NCI-H2081 (cell line): ENCODE measurements around the gene CEACAM18.
A peak's percentile ranks its signal among the peaks of the same experiment; 100 is the strongest.
"Not testable (repeated sequence)": the region's sequence is repeated elsewhere in the genome, so short reads cannot be mapped to it uniquely, and the experiment has no call there.

Experiments used
- DNase-seq, 2 experiments: peaks; one replicate each; lab custom pipeline; 2025; lab: John Stamatoyannopoulos, UW

Gene CEACAM18

DNA sequence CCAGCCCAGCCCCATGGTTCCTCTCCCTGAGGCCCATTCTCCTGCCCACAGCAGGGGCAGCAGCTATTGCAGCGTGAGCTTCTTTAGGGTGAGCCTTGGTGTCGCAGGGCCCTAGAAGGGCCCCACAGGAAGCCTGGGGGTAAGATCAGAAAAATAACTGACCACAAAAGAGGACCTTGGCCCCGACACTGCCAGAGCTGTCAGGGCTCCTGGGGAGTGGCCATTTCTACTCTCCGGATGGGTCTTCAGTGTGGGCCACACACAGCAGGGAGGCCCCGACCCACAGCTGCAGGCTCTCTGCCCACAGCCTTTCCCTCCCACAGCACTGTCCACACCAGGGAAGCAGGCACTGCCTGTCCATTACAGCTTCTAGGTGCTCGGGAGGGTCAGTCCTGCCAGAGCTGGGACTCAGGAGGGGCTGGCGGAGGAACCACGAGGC is 16.6 kb upstream of the CEACAM18 start:
- no peak for DNase-seq

DNA sequence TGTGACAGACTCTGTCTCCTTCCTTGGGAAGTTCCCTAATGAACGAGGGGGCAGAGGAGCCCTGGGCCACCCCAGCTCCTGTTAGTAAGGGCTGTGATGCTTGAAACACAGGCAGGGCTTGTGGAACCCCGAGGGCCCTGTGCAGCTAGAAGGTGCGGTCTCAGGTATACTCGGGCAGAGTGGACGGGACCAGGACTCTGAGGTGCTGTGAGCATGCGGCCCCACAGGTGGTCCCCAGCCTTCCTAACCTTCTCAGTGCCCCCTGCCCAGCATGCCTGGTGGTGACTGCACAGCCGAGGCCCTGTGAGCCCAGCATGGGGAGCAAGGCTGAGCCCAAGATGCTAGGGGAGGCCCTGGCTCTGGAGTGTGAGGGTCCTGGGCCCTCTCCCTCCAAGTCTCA is 16.1 kb upstream of the CEACAM18 start:
- DNase-seq: no peak

DNA sequence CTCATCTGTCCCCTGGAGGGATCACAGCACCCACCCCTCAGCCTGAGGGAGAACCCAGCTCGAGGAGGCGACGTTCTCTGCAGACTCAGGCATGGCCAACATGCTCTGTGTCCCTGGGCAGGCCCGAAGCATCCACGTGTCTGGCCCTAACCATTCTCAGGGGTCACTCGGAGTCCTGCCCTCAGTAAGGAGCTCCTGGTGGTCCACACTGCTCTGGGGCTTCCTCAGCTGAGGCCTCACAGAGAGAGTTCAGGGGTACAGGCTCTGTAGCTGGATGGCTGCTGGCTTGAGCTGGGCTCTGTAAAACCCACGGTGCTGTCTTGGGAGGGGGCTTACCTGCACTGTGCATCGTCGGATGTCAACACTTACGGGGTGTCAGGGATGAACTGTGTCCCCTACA is 15.7 kb upstream of the CEACAM18 start:
- DNase-seq: no peak

DNA sequence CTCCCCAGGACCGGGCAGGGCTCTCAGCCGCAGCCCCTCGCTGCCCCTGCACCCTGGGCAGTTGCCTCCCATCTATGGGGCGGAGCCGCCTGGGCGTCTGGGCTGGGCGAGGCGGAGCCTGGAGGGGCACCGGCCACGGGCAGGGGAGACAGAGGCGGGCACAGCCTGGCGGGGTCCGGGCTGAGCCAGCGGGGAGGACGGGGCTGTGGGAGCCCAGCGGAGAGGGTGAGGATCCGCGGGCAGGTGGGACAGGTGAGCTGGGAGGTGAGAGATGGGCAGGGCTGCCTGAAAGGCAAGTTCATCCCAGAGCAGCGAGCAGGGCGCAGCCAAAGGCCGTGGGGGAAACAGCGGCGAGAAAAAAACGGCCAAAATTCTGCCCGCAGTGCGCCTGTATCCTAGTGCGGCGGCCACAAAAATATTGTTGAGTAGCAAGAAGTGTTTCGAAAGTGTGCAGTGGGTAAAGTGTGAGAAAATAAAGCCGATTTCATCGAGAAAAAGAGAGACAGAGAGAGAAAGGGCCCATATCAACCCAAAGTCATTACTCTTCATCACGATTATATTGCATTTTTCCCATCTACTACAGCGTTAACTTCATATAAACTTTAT is 14.3 kb upstream of the CEACAM18 start:
- not testable (repeated sequence) for DNase-seq

DNA sequence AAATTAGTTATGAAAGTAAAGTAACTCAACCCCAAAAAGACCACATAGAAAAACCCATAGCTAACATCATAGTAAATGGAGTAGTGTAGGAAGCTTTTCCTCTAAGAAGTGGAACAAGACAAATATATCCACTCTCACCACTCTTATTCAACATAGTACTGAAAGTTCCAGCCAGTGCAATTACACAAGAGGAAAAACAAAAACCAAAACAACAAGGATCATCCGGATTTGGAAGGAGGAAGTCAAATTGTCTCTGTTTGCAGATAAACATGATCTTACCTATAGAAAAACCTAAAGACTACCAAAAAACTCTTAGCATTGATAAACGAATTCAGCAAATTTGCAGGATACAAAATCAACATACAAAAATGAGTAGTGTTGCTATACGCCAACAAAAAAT is 11.6 kb upstream of the CEACAM18 start:
- no peak for DNase-seq

DNA sequence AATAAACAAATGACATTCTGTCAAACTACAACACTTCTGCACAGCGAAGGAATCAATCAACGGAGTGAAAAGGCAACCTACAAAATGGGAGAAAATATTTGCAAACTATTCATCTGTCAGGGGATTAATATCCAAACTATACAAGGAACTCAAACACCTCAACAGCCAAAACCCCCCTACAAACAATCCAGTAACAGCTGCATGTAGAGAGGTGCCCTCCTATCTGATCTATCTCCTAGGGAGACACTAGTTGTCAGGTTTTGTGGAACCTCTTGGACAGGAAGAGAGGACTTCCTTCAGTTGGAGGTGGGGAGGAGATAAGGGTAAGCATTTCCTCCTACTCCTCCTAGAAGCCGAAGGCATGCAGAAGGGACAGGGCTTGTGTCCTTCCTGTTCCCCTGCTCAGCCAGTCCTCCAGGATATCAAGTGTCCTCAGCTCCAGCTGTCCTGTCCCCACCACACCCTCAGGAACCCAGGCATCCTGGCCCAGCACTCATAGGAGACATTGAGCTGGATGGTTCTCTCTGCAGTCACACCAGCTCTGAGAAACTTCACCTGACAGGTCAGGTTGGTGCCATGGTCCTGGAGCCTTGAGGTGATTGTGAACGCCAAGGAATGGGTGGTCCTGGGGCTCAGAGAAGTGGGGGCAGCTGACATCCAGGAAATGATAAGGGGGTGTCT is 10.3 kb upstream of the CEACAM18 start:
- DNase-seq: no peak

DNA sequence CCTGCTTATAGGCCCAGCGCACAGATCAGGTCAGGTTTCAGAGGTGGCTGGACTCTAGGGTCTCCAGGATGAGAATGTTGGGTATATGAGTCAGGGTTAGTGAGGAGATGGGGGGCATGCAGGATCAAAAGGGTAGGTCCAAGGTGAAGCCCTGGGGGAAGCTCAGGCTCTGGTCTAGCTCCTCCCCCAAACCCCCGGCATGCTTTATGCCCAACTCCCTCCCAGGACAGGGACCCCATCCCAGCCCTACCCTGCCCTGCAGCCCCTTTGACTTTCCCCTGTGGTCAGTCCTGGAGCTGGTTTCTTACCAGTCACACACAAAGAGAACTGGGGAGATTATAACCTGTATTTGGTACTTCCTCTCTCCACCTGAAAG is 9.8 kb upstream of the CEACAM18 start:
- DNase-seq: no peak

DNA sequence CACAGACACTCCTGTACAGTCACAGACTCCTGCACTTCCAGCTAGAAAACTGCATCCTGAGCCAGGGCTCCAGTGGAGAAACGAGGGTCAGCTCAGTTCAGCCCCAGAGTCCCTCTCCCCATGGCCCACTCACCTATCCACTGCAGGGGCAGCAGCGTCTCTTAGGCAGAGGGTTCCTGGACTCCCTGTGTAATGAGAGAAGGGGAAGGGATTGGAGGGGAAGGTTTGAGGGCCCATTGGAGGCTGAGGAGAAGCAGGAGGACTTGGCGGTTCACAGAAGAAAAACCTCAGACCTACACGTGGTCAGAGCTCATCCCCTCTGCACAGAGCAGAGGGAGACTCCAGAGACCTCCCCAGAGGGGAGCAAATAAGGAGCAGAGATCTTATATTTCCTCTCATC is 9.2 kb upstream of the CEACAM18 start:
- no peak for DNase-seq

DNA sequence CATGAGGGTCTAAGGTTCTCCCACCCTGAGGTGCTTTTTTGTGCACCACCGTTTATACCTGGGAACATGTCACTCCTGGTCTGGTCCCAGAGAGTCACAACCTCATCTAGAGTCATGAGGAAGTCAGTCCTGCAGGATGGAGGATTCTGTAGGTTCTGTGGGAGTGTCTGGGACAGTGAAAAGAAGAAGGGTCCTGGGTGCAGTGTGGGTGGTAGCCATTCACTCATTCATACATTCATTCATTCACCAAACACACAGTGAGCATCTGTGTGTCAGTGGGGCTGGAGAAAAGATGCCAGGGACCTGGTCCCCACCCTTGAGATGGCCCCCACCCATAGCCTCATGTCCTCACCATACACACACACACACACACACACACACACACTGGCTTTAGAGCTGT is 8.7 kb upstream of the CEACAM18 start:
- no peak for DNase-seq

DNA sequence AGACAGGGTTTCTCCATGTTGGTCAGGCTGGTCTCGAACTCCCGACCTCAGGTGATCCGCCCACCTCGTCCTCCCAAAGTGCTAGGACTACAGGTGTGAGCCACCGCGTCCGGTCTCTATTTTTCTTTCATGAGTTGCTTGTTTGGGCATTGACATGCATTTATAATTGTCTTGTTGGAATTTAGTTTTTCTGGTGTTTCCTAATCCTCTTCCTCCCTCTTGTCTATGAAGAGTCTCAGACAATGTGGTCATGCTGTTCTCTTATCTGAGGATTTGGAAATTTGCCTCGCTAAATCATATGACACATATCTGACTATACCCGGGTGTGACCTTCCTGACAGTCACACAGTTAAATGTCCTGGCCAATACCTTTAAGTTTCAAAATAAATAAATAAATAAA is 7.4 kb upstream of the CEACAM18 start:
- DNase-seq: no peak

DNA sequence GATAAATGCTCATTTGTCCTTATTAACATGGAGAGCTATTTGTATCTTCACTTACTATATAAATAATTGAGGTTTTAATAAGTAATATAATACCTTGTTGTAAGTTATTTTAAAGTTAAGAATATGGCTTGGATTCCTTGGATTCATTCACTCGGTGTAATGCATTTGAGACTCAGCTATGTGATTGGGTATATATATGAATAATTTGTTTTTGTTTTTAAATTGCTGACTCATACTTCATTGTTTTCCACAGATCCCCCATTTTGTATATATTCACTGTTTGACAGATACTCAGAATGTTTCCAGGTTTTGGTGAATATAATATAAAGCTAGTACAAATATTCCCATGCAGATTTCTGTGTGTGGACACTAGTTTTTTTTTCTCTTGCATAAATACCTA is 6.8 kb upstream of the CEACAM18 start:
- no peak for DNase-seq

DNA sequence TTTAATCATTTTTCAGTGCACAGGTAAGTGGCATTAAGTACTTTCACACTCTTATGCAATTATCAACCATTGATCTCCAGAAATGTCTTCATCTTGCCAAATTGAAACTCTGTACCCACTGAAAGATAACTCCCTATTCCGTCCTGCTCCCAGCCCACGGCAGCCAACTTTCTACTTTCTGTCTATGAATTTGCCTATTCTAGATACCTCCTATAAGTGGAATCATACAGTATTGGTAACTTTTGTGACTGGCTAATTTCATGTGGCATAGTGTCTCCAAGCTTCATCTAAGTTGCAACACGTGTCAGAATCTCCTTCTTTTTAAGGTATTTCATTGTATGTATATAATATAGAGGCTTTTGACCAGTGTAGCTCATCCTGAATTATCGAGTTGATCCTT is 5.7 kb upstream of the CEACAM18 start:
- no peak for DNase-seq

DNA sequence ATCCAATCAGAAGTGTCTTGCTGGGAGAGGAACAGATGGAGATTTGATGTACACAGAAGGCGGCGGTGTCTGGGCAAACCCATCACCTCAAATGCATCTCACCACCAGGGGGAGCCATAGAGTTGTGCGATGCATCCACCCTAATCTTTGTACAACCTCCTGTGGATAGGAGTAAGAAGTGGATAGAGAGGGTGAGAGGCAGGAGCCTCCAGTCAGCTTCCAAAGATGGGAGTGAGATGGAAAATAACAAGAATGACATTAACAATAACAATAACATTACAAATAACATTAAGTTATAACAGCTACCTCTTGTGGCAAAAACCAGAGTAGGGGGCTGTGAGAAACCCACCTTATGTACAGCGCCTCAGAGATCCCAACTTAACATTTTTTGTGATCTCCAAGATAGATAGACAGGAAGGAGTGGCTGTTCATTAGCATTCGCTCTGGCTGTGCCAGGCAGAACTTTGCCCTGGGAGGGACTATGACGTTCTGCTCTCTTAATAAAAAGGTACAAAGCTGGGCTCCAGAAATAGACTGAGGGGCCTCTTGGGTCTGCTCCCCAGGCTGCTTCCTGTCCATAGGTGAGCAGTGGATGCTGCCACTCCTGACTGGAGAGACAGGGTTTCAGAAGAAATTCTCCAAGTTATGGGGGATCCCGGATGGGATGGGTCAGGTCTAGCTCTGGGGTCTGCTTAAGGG is 5.2 kb upstream of the CEACAM18 start:
- DNase-seq: peak in 1 of 2 experiments; percentile 1

DNA sequence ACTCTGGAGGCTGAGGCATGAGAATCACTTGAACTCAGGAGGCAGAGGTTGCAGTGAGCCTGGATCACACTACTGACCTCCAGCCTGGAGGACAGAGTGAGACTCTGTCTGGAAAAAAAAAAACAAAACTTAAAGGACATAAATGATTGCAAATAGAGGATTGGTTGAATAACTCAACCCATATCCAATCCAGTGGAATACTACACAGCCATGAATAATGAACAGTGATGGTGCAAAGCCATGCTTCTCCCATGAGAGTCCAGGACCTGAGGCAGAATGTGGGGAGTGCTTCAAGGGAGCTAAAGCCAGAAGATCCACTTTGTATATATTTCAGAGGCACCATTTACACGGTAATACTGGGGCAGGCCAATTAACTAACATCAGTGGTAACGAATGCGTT is 2.2 kb upstream of the CEACAM18 start:
- no peak for DNase-seq

DNA sequence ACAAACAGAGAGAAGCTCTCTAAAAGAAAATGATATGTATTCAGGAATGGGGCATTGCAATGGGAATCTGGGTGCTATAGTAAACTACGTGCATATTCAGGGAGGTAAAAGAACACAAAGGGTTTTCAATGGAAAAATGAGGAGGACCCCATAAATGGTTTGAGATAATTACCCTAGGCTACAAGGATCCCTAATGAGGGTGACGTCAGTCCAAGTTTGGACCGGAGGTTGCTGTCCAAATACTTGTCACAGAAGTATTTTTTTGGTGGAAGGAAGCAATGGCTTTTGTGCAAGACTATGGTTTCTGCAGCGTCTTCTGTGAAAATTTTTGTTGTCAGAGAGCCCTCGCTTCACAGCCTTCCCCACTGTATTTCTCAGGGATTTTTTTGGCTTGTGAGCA is 995 bp upstream of the CEACAM18 start:
- no peak for DNase-seq

DNA sequence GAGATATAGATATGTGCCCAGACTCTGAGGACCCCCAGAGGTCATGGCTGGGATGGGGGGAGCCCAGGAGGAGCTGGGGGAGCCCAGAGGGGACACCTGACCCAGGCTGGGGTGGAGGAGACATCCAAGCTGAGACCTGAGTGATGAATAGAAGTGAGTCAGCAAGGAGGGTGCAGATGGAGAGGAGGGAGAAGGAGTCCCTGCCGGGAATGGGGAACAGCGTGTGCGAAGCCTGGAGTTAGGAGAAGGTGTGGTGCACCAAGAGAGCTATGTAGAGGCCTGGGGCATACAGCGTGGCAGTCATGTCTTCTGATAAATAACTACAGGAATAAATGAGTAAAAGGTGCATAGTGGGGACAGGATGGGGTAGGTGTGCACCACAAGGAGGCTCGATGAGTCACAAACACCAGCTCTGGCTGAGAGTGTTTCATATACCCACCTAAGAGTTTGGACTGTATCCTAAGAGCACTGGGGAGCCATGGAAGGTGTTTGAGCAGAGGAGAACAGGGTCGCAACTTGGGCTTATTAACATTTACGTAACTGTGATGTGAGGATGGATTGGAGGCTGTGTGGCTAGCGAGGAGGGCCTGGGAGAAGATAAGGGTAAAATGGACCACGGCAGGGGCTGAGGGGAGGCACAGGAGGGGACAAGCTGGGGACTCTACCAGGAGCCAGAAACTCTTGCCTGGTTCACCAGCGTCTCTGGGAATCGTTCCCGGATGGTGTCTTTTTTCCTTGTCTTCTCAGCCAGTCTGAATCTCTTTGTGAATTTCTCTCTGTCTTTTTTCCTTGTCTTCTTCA is 1.4 kb downstream of the CEACAM18 start:
- DNase-seq: no peak

DNA sequence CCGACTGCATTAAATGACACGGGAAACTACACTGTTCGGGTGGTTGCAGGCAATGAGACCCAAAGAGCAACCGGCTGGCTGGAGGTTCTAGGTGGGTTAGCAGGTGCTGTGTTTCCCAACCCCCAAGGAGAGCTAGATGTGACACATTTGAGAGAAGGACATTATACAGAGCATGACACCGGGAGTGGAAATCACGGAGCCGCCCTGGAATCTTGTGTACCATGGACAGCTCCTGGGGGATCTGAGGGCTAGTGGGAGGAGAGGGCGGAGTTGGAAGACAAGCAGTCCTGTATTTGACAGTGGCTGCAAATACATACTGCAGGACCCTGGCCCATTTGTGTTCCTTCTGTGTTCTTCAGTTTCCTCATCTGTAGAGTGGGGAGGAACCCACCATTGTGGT is 2.3 kb downstream of the CEACAM18 start:
- DNase-seq: no peak

DNA sequence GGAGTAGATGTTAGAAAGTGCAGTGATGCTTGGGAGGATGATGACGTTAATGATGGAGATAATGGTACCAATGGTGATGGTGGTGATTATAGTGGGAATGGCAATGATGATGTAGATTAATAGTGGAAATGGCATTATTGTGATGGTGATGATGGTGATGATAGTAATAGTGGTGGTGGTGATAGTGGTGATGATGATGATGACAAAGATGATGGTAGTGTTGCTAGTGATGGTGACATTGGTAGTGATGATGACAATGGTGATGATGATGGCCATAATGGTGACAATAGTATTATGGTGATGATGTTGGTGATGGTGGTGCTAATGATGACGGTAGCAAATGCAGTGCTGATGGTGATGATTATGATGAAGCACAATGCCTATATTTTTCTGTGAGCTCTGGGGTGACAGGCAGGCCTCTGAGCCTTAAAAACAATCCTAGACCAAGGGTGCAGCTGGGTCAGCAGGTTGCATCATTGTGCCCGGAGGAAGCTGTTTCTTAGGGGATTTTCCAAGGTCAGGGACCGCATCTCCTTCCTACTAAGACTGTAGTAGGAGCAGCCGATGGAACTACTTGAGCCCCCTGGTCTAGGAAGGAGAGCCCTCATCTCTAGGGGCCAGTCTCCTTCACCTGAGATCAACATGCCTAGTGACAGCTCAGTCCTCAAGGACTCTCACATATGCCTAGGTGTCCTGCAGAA is 7.8 kb downstream of the CEACAM18 start:
- DNase-seq: no peak

DNA sequence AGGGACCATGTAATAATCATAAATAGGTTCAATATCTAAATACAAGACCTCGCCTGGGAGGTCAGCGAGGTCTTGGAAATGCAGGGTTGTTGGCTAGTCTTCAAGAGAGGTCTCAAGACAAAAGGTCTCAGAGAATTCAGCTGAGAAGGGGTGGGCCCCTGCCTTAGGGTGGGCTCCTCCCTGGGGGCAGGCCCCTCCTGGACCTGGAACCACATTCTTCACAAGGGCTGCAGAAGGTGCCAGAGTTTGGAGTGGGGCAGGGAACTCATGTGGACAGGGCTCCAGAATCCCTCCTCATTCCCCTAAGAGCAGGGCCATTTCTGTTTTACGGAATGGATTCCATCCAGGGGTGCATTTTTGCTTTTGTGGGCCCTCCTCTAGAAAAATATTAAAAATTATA is 10.2 kb downstream of the CEACAM18 start:
- no peak for DNase-seq

DNA sequence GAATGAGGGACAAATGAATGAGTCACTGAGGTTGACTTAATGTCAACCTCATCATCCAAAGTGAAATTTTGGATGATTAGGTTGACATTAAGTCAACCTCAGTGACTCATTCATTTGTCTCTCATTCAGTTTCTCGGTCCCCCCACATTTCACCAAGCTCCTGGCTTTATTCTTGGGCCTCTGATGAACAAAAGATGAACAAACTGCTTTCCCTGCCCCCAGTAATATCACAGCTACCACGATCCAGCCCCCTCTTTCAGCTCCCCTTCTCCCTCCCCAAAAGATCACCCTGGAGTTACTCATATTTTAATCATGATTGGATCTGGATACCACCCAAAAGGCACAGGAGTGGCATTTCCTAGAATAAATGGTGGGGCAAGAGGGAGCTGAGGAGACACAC is 10.8 kb downstream of the CEACAM18 start:
- no peak for DNase-seq

DNA sequence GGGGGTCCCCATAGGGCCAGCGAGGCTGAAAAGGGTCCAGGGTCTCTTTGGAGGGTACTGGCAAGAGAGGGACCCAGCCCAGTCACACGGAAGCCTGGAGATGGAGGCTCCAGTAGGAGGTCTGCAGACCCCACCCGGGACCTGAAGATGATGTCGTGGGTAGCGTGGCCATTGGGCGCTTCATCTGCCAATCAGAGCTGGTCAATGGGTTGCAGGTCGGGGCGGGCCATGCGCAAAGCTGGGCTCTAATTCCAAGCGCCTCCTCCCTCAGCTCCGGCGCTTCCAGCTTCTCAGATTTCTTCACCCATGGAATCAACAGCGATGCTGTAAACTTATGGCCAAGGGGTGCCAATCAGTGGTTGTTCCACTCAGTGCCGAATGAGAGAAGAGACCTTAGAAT is 12.3 kb downstream of the CEACAM18 start:
- no peak for DNase-seq

DNA sequence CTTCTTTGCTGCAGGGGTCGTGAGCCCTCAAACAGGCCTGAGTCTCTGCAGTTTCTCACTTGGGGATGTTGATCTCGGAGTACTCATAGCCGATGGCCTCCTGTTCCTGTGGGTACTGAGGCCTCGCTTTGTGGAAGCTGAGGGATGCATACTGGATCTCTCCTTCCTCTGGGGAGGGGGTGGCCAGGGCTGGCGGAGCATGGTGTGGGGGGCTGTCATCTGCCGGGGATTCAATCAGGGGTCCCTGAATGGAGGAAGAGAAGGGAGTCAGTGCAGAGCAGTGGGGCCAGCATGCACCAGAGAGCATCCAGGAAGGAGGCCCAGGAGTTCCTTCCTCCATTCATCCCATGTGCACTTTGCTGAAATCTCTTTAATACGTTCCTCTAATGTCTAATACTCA is 13.2 kb downstream of the CEACAM18 start:
- DNase-seq: no peak
